ENCODE measurements around the gene ACOT13.

DNA sequence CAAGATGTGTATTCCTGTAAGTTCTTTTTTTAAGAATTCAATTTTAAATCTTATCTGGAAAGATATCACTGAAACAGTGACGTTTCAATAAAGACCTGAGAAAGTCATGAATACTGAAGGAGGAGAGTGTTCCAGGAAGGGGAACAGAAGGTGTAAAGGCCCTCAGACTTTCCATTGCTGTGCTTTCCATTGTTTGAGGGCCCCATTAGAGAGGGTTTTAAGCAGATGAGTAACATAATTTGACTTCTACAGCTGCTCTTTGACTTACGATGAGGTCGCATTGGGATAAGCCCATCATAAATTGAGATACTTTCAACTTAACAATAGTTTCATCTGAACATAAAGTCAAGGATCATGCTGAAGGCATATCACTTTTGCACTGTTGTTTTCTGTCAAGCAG, 24.7 kb downstream of the ACOT13 start:
- TF ChIP-seq, protein P1, sequence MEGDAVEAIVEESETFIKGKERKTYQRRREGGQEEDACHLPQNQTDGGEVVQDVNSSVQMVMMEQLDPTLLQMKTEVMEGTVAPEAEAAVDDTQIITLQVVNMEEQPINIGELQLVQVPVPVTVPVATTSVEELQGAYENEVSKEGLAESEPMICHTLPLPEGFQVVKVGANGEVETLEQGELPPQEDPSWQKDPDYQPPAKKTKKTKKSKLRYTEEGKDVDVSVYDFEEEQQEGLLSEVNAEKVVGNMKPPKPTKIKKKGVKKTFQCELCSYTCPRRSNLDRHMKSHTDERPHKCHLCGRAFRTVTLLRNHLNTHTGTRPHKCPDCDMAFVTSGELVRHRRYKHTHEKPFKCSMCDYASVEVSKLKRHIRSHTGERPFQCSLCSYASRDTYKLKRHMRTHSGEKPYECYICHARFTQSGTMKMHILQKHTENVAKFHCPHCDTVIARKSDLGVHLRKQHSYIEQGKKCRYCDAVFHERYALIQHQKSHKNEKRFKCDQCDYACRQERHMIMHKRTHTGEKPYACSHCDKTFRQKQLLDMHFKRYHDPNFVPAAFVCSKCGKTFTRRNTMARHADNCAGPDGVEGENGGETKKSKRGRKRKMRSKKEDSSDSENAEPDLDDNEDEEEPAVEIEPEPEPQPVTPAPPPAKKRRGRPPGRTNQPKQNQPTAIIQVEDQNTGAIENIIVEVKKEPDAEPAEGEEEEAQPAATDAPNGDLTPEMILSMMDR (IDR thresholded peaks at IDR 0.05), result no peak
- TF ChIP-seq POLR2A (IDR thresholded peaks at IDR 0.05), result no peak
